ENCODE results near the gene HSF5. TPM values are rescaled to one million over a fixed set of nuclear protein-coding genes. Genes with fewer than 3 reads are reported as not detected.
A peak's percentile ranks its signal among the peaks of the same experiment; 100 is the strongest.
"Not testable (repeated sequence)": the region's sequence is repeated elsewhere in the genome, so short reads cannot be mapped to it uniquely, and the experiment has no call there.

The HSF5 gene
- total RNA-seq, 1 donor from 2014 or later = 0.27 TPM

DNA sequence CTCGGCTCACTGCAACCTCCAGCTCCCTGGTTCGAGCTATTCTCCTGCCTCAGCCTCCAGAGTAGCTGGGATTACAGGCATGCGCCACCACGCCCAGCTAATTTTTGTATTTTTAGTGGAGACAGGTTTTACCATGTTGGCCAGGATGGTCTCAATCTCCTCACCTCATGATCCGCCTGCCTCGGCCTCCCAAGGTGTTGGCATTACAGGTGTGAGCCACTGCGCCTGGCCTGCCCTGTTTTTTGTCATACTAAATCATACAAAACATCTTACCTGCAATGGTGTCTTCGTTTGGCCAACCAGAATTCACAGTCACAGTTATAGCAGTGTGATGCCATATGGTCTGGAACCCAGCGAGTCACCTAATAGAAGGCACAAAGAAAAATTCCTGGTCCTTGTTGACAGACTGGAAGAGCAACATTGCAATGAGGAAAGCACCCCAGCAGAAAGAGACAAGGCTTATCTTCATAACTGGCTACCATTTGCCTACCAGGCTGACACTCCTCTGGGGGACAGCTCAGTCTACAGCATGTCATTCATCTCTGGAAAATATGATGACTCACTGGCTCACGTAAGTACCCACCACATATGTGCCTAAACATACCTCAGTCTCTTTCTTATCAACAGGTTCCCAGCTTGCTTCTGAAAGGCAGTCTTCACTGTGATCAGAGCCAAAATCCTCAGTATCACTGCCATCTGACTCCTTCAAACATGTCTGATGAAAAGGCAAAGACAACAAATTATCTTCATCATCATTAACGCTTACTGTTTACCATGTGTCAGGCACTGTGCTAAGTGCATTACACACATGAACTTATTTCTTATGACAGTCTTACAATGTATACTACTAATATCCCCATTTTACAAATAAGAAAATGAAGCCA, 4.3 kb upstream of the HSF5 start:
- ATAC-seq (no peak), DNase-seq (ENCODE audit: low spot score) (no peak)
- intact Hi-C loops (cut with DNase I) = no loop called here

DNA sequence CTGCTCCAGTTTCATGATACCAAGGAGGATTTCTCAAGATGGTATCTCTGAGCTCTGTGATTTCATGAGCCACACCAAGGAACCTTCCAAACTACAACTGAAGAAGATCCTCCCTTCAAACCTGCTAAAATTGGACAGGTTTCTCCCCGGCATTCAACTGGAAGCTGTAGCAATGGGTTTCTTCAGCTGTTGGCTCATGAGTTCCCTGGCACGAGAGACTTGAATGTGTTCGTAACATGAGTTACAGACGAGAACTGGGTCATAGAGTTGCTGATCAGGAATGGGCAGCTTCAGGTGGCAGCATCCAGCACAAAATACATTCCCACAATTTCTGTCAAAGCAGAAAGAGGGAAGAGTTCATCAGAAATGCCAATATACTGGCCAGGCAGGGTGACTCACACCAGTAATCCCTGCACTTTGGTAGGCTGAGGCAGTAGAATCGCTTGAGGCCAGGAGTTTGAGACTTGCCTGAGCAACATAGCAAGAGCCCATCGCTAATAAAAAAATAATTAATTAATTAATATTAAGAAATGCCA, 3.4 kb upstream of the HSF5 start:
- DNase-seq (ENCODE audit: low spot score) = no peak
- ATAC-seq = no peak
- intact Hi-C loops (cut with DNase I) = no loop called here

GRCh38 chr17:58488428-58488890, 251 bp upstream of the HSF5 start:
- ATAC-seq = no peak
- intact Hi-C loops (cut with DNase I) = no loop called here
- no peak for DNase-seq (ENCODE audit: low spot score)

DNA sequence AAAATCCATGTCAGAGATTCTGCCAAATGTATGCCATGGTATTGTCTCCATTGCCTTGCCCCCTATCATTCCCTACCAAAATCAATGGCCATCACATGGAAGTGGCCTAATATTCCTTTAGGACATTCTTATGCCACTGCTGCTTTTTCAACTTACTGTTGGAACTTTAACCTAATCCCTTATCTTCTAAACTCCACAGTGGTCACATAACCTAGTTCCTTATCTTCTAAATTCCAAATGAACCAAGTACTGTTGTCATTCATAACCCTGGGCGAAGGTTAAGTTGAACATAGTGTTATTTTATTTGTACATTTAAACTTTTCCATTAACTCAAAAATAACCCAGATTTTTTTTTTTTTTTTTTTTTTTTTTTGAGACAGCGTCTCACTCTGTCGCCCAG, 3.6 kb downstream of the HSF5 start:
- intact Hi-C loops (cut with DNase I) = no loop called here
- no peak for ATAC-seq

DNA sequence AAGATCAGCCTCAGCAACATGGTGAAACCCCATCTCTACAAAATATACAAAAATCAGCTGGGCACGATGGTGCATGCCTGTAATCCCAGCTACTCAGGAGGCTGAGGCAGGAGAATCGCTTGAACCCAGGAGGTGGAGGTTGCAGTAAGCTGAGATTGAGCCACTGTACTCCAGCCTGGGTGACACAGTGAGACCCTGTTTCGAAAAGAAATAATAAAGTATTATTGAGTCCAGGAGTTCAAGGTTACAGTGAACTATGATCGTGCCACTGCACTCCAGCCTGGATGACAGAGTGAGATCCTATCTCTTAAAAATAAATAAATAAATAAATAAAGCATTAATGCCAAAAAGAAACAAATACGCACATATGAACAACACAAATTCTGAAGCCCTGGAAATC, 6.4 kb downstream of the HSF5 start:
- ATAC-seq; DNase-seq (ENCODE audit: low spot score); intact Hi-C loops (cut with DNase I): not testable (repeated sequence)

More for the DNA sequence above, 3.6 kb downstream of the HSF5 start:
- no peak for DNase-seq (ENCODE audit: low spot score)

GRCh38 chr17:58480090-58480489, 8.1 kb downstream of the HSF5 start:
- intact Hi-C loops (cut with DNase I) = no loop called here
- no peak for ATAC-seq
- no peak for DNase-seq (ENCODE audit: low spot score)

DNA sequence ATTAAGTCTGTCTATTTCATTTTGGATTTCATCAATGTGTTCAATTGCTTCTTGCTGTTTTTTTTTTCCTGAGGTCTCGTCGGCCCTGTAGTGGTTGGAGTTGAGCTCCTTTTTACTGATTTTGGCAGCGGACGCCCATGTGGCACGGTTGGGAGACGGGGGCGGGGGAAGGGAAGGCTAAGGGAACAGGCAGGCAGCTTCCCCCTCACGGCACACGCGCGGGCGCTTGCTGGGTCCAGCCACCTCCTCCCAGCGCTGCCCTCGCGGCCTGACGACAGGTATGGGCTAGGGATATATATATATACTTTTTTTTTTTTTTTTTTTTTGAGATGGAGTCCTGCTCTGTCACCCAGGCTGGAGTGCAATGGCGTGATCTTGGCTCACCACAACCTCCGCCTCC, 11.4 kb downstream of the HSF5 start:
- ATAC-seq (no peak), DNase-seq (ENCODE audit: low spot score) (no peak)
- intact Hi-C loops (cut with DNase I) = no loop called here

DNA sequence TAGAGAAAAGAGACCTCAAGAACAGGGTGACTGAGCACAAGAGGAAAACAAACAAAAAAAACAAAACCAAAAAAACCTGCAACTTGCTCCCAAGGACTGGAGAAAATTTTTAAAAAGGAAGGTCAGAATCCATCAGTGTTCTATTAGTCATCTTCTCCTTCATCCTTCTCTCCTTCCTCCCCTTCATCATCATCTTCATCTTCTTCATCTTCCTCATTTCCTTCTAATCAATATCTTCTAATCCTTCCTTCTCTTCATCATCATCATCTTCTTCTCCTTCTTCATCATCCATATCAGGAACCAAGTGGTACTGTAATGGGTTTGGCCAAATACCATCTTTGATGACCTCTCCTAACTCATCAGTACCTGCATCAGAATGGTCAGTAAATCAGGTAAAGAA, 12.2 kb downstream of the HSF5 start:
- ATAC-seq = no peak
- intact Hi-C loops (cut with DNase I) = no loop called here
- no peak for DNase-seq (ENCODE audit: low spot score)

GRCh38 chr17:58470356-58470755, 17.9 kb downstream of the HSF5 start:
- intact Hi-C loops (cut with DNase I) = no loop called here
- DNase-seq (ENCODE audit: low spot score) (no peak), ATAC-seq (no peak)

DNA sequence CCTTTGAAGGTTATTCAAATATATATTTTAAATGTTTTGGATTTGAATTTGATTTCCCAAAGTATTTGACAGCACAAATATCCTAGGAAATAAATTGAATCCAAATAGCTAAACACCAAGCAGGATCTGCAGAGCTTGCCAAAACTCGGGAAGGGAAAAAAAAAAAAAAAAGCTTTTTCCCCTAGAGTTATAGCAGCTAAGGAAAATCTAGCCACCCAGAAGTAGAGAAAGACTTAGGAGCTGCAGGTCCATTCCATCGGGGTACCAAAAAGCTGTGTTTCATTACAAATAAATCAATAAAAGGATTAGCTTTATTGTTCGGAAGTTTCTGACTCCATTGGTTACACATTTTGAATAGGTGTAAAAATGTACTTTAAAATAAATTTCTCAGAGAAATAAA, 19.3 kb downstream of the HSF5 start:
- DNase-seq (ENCODE audit: low spot score) (no peak), ATAC-seq (no peak)
- intact Hi-C loops (cut with DNase I) = no loop called here

- DNase-seq (ENCODE audit: low spot score) (no peak), ATAC-seq (no peak)
- intact Hi-C loops (cut with DNase I) = no loop called here
Measured at GRCh38 chr17:58455491-58455890, 32.7 kb downstream of the HSF5 start.

- intact Hi-C loops (cut with DNase I) = no loop called here
- DNase-seq (ENCODE audit: low spot score) (no peak), ATAC-seq (no peak)
Measured at GRCh38 chr17:58452738-58453137, 35.5 kb downstream of the HSF5 start.

- ATAC-seq = peak; percentile 49
- DNase-seq (ENCODE audit: low spot score) = peak; percentile 61
- intact Hi-C loops (cut with DNase I) = no loop called here
Measured at GRCh38 chr17:58447039-58447975, 40.9 kb downstream of the HSF5 start.

- ATAC-seq (no peak), DNase-seq (ENCODE audit: low spot score) (no peak)
- intact Hi-C loops (cut with DNase I) = no loop called here
Measured at GRCh38 chr17:58446086-58446485, 42.1 kb downstream of the HSF5 start.

DNA sequence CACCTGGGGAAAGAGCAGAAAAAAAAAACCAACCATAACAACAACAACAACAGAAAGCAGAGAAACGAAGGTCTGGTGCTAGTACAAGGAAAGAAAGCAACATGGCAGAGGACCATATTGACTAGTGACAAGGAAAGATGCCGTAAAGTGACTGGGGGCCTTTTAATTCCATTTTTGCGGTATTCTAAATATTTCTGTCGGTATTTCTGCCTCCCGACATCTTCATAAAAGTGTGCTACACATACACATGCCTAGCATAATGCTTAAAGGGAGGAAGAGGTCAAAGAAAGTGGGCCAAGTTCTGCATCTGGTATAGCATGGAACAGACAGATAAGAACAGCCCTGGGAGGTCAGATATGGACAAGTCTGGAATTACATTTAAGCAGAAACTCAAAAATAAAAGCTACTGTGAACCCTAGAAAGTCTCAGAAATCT, 51.4 kb downstream of the HSF5 start:
- intact Hi-C loops (cut with DNase I) = no loop called here
- ATAC-seq = no peak
- no peak for DNase-seq (ENCODE audit: low spot score)

- intact Hi-C loops (cut with DNase I) = no loop called here
- DNase-seq (ENCODE audit: low spot score) = no peak
- no peak for ATAC-seq
Measured at GRCh38 chr17:58436245-58436644, 52.0 kb downstream of the HSF5 start.

DNA sequence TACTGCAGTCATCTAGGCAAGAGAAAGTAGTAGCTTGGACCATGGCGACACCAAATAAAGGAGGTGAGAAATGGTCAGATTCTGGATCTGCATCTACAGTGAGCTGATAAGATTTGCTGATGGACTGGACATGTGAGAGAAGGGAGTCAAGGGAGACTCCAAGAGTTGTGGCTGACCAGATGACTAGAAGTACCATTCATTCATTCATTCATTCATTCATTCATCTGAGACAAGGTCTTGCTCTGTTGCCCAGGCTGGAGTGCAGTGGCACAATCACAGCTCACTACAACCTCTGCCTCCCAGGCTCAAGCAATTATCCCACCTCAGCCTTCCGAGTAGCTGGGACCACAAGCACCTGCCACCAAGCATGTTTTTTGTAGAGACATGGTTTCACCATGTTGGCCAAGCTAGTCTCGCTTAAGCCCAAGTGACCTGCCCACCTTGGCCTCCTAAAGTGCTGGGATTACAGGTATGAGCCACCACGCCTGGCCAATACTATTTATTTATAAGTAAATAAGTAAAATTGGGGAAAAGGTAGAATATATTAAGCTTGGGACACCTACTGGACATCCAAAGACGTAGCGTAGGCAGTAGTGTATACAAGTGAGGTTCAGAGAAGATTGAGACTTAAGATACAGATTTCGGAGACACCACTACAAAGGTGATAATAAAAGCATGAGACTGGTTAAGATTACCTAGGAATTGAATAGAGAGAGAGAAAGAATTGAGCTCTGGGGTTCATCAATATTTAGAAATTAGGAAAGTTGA, 55.2 kb downstream of the HSF5 start:
- ATAC-seq = no peak
- intact Hi-C loops (cut with DNase I) = no loop called here

GRCh38 chr17:58427807-58428206, 60.4 kb downstream of the HSF5 start:
- intact Hi-C loops (cut with DNase I) = no loop called here
- ATAC-seq = no peak

More for the DNA sequence above, 55.2 kb downstream of the HSF5 start:
- no peak for DNase-seq (ENCODE audit: low spot score)

GRCh38 chr17:58421711-58422110, 66.5 kb downstream of the HSF5 start:
- DNase-seq (ENCODE audit: low spot score) (no peak), ATAC-seq (no peak)
- intact Hi-C loops (cut with DNase I) = no loop called here

More at GRCh38 chr17:58427807-58428206, 60.4 kb downstream of the HSF5 start:
- no peak for DNase-seq (ENCODE audit: low spot score)

All from sciatic nerve (tissue), 2 donors.